LNCaP clone FGC (cell line): ENCODE data around the gene IL1RL1.

Experiments
- DNase-seq: peaks from one replicate; pipeline ENCODE4 v3.0.0-alpha.2; 2011; ENCODE audit warnings: low read depth
- H3K4me3 ChIP-seq: 2 replicates; pipeline ENCODE4 v1.5.1; 2011; ENCODE audit warnings: mild to moderate bottlenecking, low read depth, low read length, control low read depth
- TF ChIP-seq, protein P1 (sequence below): IDR thresholded peaks from 2 replicates; pipeline ENCODE4 v1.5.1; 2012; ENCODE audit warnings: mild to moderate bottlenecking; ENCODE audit not compliant: control insufficient read depth, insufficient read depth; ENCODE audit errors: extremely low read depth

IL1RL1 gene

DNA sequence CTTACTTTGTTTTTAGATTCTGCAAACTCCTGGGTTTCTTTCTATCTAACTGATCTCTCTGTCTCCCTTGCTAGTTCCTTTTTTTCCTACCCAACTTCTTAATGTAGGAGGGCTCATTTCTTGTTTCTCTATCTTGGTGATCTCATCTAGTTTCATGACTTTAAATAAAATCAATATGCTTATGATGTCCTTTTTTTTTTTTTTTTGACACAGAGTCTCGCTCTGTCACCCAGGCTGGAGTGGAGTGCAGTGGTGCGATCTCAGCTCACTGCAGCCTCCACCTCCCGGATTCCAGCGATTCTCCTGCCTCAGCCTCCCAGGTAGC is 42.2 kb upstream of the IL1RL1 start:
- DNase-seq: no peak
- TF ChIP-seq, protein P1, sequence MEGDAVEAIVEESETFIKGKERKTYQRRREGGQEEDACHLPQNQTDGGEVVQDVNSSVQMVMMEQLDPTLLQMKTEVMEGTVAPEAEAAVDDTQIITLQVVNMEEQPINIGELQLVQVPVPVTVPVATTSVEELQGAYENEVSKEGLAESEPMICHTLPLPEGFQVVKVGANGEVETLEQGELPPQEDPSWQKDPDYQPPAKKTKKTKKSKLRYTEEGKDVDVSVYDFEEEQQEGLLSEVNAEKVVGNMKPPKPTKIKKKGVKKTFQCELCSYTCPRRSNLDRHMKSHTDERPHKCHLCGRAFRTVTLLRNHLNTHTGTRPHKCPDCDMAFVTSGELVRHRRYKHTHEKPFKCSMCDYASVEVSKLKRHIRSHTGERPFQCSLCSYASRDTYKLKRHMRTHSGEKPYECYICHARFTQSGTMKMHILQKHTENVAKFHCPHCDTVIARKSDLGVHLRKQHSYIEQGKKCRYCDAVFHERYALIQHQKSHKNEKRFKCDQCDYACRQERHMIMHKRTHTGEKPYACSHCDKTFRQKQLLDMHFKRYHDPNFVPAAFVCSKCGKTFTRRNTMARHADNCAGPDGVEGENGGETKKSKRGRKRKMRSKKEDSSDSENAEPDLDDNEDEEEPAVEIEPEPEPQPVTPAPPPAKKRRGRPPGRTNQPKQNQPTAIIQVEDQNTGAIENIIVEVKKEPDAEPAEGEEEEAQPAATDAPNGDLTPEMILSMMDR: no peak
- H3K4me3 ChIP-seq: no peak overlapping the region

DNA sequence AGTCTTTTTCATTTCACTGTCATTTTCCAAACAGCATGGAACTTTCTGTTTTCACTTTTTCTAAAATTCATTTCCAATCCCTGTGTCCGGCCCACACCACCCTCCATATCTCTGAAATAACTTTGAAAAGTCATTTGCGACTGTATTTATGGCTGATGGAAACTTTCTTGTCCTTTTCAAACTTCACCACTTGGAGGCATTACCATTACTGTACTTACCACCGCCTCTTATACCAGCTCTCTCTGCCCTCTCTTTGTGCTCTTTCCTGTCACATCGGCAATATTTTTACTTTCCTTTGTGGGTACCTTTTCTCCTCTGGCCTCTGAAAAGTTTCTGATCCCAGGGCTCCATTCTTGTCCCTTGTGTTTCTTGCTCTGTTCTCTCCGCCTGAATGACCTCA is 39.5 kb upstream of the IL1RL1 start:
- no peak for DNase-seq
- no peak overlapping the region for H3K4me3 ChIP-seq
- TF ChIP-seq, protein P1: 0 out of 2 replicates have a peak, but pooled peaks have one; percentile 7

DNA sequence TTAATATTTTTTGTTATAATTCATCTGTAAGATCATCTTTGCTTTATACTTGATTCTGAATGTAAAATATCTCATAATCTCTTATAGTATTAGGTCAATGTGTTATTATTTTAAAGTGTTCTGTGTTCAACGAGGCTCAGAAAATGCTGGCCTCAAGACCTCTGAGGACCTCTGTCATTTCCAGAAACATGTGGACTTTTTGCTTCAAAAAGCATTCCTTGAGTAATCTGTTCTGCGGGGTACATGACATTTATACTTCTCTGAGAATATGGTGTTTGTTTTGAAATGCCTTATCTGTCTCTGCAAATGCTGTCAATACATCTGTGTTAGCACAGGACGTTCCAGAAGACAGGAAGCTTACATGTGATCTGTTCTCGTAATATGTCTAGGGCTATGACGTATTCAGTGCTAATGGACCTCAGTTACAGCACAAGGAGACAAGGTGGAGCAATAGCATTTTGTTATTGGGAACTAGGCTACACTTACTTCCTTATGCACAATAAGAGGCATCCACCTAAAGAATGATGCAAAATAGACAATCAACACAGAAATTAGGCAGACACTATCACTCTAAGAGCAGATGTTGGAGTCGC is 37.6 kb upstream of the IL1RL1 start:
- DNase-seq: no peak

DNA sequence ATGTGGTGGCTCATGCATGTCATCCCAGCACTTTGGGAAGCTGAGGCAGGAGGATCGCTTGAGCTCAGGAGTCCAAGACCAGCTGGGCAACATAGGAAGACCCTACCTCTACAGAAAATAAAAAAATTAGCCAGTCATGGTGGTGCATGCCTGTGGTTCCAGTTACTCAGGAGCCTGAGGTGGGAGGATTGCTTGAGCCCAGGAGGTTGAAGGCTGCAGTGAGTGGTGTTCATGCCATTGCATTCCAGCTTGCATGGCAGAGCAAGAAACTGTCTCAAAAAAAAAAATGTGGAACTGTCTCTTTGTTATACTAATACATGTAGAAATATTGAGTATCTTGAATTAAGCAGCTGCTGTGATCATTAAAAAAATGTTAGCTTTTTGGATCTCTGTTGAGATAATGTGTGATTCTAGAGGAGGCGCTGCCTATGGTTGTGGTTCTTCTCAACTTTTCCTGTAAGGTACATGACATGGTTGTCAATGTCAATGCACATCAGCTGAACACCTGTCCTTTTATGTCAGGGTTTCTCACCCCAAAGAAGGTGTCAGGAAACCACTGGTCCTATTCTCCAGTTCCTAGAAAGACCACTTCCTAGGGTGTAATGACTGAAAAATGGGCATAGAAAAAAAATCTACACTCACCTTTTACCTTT is 34.7 kb upstream of the IL1RL1 start:
- TF ChIP-seq, protein P1: no peak
- H3K4me3 ChIP-seq: no peak overlapping the region
- no peak for DNase-seq

More for the DNA sequence above, 37.6 kb upstream of the IL1RL1 start:
- H3K4me3 ChIP-seq: no peak overlapping the region
- TF ChIP-seq, protein P1: no peak

DNA sequence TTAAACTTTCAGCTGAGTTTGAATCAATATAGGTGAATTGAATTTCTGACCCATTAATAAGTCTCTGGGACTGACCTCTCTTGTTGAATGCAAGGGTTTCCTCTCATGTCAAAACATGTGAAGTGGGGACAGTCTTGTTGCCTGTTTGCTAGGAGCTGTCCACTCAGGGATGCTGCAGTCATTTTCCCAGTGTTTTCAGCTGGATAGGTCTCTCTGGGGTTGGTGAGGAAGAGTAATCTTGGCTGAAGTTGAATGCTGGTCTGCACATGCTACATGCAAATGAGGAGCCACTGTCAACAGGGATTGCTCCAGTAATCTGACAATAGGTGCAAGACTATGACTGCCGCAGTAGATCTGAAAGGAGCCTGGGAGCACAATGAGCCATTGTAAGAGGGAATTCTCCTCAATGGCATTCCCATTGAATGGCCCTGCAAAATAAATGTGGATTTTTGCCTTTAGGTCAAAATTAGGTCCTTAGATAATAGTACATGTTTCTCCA is 34.1 kb upstream of the IL1RL1 start:
- TF ChIP-seq, protein P1: no peak
- no peak overlapping the region for H3K4me3 ChIP-seq
- DNase-seq: no peak

DNA sequence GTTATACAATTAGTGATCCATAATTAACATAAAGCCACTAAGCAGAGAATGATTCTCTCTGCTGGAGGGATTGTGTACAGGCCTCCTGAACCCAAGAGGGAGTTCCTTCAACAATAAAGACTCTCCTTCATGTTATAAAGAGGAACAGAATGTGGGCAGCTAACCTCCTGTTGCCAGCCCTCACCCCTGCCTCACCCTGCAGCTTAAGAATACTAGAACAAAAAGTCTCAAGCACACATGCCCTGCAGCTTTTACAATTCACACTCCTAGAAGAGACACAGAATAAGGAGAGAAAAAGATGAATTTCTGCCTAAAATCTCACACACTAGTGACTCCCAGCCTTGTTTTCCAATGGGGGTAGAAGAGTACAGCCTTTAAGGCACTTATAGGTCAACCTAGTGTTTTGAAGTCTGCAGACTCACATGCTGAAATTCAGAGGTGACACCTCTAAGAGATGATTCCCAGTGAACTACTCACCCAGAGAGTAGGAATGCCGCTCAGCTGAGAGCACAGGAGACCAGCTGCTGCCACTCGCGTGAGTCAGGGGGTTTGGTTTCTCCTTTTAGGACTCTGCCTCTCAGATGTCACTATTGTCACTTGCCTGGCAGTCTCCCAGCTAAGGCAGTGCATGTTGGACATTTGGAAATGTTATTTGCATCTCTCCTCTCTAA is 32.5 kb upstream of the IL1RL1 start:
- DNase-seq: no peak

More for the DNA sequence above, 32.5 kb upstream of the IL1RL1 start:
- TF ChIP-seq, protein P1: no peak
- no peak overlapping the region for H3K4me3 ChIP-seq
